Peyer's patch (tissue), 4 donors: Measurements from ENCODE around the gene PNPLA1. TPM values are rescaled to one million over a fixed set of nuclear protein-coding genes. Genes with fewer than 3 reads are reported as not detected.

Experiments used
- DNase-seq, 3 donors: peaks; one replicate each; pipeline ENCODE4 v3.0.0-alpha.2; 2017 to 2019
- H3K27ac ChIP-seq, 4 donors: fragments of 200-600 bp; sonication (generic); one replicate each; pipeline ENCODE4 v1.5.1; 2016 to 2019
- H3K27me3 ChIP-seq, 2 donors: fragments of 200-600 bp; sonication (generic); one replicate each; pipeline ENCODE4 v1.5.1; 2019
- H3K36me3 ChIP-seq, 3 donors: fragments of 200-600 bp; sonication (generic); one replicate each; pipeline ENCODE4 v1.5.1; 2016 to 2019
- H3K4me1 ChIP-seq, 4 donors: fragments of 200-600 bp; sonication (generic); one replicate each; pipeline ENCODE4 v1.5.1; 2016 to 2019
- H3K4me3 ChIP-seq, 4 donors: fragments of 200-600 bp; sonication (generic); 1 replicate in 3 of 4; 2 replicates in 1 of 4; pipeline ENCODE4 v1.5.1; 2016 to 2019; ENCODE audit warnings: mild to moderate bottlenecking in 1 of 4
- H3K9me3 ChIP-seq, 4 donors: fragments of 200-600 bp; sonication (generic); one replicate each; pipeline ENCODE4 v1.5.1; 2016 to 2019; ENCODE audit warnings: mild to moderate bottlenecking in 1 of 4
- POLR2A ChIP-seq, 2 donors: fragments of 450-650 bp; IDR thresholded peaks; one replicate each; pipeline ENCODE4 v1.5.1; 2017; ENCODE audit warnings: antibody characterized with exemption in 2 of 2, mild to moderate bottlenecking in 2 of 2, moderate library complexity in 2 of 2
- total RNA-seq, 4 donors: library from RNA; depleted of rRNA; stranded (reverse); fragments of >200 nt; gene quantifications; one replicate each; pipeline ENCODE4 v1.1.0, GENCODE V29; 2016
- TF ChIP-seq, protein P1 (sequence below), 6 experiments: fragments of 450-650 bp in 4 of 6; fragments of 200-600 bp in 2 of 6; sonication (generic) in 1 of 6; IDR thresholded peaks; one replicate each; pipeline ENCODE4 v1.5.1; 2017 to 2019; ENCODE audit warnings: antibody characterized with exemption in 6 of 6, mild to moderate bottlenecking in 3 of 6, moderate library complexity in 1 of 6

PNPLA1 gene
- total RNA-seq, 4 donors from 2014 or later, result 1.3 to 4.0 (median 3.0) TPM; not detected in 1

DNA sequence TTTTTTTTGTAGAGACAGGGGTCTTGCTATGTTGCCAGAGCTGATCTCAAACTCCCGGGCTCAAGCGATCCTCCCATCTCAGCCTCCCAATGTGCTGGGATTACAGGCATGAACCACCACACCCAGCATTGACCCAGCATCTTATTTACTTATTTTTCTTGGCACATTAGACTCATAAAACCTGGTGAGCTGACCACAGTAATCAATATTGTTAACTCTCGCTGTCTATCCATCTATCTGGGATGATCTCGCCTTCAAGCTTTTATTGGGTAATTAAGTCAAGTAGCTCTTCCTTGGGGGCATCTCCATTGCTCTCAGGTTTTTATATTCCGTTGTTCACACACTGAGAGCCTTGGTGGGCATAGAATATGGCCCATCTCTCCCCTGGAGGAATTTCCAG, 17.0 kb downstream of the PNPLA1 start:
- Histone ChIP-seq H3K36me3 (no peaks in the 10 kb centered on the region), H3K4me1 (peaks cover 0 to 3% (median 1%) of the 10 kb centered on the region in 4 donors), H3K27ac (no peak overlapping the region), H3K4me3 (no peak overlapping the region), H3K9me3 (no peaks in the 10 kb centered on the region), H3K27me3 (no peaks in the 10 kb centered on the region)
- DNase-seq, result no peak
- no peak for TF ChIP-seq POLR2A (IDR thresholded peaks at IDR 0.05)
- TF ChIP-seq, protein P1, sequence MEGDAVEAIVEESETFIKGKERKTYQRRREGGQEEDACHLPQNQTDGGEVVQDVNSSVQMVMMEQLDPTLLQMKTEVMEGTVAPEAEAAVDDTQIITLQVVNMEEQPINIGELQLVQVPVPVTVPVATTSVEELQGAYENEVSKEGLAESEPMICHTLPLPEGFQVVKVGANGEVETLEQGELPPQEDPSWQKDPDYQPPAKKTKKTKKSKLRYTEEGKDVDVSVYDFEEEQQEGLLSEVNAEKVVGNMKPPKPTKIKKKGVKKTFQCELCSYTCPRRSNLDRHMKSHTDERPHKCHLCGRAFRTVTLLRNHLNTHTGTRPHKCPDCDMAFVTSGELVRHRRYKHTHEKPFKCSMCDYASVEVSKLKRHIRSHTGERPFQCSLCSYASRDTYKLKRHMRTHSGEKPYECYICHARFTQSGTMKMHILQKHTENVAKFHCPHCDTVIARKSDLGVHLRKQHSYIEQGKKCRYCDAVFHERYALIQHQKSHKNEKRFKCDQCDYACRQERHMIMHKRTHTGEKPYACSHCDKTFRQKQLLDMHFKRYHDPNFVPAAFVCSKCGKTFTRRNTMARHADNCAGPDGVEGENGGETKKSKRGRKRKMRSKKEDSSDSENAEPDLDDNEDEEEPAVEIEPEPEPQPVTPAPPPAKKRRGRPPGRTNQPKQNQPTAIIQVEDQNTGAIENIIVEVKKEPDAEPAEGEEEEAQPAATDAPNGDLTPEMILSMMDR (IDR thresholded peaks at IDR 0.05), result no peak

DNA sequence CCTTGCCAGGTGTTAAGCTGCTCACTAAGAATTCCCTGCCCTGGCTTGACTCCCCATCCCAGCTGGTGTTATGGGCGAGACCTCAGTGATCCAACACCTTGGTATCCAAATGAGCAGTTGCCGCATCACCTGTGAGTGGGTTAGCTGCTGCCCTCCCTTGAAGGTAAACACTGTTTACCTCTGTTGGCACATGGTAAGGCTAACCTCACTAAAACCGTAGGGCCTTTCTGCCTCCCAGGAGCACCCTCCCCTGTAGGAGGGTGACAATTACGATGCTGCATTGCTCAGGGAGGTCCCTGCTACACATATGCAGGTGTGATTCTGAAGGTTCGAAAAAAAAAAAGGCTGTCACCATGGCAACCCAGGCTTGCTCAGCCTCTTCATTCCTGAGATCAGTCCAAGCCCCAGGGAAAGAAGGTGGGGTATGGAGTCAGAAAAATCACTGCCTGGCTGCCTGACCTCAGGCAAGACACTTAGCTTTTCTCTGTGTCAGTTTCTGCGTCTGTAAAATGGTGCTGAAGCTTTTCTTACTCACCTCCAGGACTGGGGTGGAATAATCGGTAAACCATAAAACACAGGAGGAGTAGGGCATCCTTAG, 19.5 kb downstream of the PNPLA1 start:
- no peaks in the 10 kb centered on the region for H3K9me3 ChIP-seq
- H3K4me1 ChIP-seq, result peaks cover 0 to 9% (median 1%) of the 10 kb centered on the region in 4 donors
- no peaks in the 10 kb centered on the region for H3K36me3 ChIP-seq
- DNase-seq, result no peak
- TF ChIP-seq, protein P1 (IDR thresholded peaks at IDR 0.05), result no peak
- TF ChIP-seq POLR2A (IDR thresholded peaks at IDR 0.05), result no peak
- no peak overlapping the region for H3K4me3 ChIP-seq
- no peak overlapping the region for H3K27ac ChIP-seq
- H3K27me3 ChIP-seq, result no peaks in the 10 kb centered on the region

DNA sequence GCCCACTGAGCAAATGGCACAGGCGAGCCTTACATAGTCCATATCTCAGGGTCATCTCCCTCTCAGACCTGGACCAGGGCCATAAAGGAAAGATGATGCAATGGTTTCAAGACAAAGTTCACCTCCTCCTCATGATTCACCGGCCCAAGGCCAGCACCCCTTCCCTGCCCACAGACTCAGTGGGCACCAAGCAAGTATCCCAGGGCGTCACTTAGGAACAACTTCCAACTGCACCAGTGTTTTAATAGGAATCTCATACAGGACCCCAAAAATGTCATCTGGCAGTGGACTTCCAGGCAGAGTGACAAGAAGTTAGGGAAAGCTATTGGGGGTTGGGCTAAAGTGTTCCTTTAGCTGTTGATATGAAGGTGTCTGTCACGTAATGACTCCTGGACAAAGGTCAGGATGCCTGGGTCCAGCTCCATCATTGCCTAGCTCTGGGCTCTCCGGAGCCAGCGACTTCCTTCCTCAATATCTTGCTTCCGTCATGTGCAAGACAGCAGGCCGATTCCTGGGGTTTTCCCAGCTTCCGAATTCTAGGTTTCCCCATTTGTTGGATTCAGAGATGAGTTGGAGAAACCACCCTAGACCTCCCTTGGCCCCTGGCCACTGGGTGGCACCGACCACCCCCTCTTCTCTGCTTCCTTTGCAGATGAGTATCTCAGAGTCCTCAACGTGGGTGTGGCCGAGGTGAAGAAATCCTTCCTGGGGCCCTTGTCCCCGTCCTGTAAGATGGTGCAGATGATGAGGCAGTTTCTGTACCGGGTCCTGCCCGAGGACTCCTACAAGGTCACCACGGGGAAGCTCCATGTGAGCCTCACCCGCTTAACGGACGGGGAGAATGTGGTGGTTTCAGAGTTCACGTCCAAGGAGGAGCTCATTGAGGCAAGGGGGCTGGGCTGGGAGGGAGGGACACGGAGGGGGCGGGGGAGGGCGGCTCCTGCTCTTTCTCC, 21.1 kb downstream of the PNPLA1 start:
- Histone ChIP-seq H3K27ac (peak overlapping the region in 3 of 4 donors; percentile 59 to 89 (median 84)), H3K36me3 (no peaks in the 10 kb centered on the region), H3K27me3 (no peaks in the 10 kb centered on the region), H3K4me1 (peaks cover 0 to 9% (median 1%) of the 10 kb centered on the region in 4 donors), H3K4me3 (no peak overlapping the region), H3K9me3 (no peaks in the 10 kb centered on the region)
- DNase-seq, result peak in 2 of 3 donors; percentile 81 to 88
- TF ChIP-seq, protein P1 (IDR thresholded peaks at IDR 0.05), result no peak
- TF ChIP-seq POLR2A (IDR thresholded peaks at IDR 0.05), result no peak

DNA sequence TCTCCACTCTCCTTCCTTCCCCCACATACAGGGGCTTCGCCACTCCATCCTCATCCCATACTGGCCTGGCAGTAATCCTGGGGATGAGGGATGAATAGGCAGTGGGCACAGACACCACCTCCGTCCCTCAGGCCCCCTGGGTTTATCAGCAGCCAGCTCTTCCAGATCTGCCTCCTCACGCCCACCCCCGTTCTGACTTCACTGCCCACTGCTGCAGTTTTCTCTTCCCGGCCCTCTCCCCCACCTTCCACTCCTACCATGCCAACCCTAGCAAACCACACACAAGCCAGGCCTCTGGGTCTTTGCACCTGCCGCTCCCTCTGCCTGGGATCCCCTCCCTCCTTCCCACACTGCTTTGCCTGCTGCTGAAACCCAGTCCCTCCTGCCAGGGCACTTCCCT, 22.3 kb downstream of the PNPLA1 start:
- Histone ChIP-seq H3K4me3 (no peak overlapping the region), H3K27me3 (no peaks in the 10 kb centered on the region), H3K9me3 (no peaks in the 10 kb centered on the region), H3K27ac (peak overlapping the region in 1 of 4 donors; percentile 89), H3K4me1 (peaks cover 0 to 9% (median 1%) of the 10 kb centered on the region in 4 donors), H3K36me3 (no peaks in the 10 kb centered on the region)
- TF ChIP-seq POLR2A (IDR thresholded peaks at IDR 0.05), result no peak
- no peak for DNase-seq

DNA sequence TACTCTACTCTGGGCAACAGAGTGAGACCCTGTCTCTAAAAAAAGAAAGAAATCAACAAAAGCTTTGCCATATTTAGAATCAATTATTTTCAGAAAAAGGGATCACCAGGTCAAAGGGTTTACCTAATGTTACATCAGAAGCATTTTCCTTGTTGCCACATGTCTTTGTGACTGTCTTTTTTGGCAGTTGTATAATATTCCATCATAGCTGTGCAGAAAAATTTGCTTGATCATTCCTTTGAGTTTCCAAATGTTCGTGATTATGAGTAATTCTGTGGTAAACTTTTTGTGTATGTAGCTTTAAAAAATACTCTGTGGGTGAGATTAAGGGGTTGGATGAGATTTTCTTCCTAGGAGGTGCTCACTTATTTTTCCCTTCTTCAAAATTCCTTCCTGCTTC, 26.4 kb downstream of the PNPLA1 start:
- TF ChIP-seq, protein P1 (IDR thresholded peaks at IDR 0.05), result no peak
- TF ChIP-seq POLR2A (IDR thresholded peaks at IDR 0.05), result no peak
- no peaks in the 10 kb centered on the region for H3K9me3 ChIP-seq
- H3K4me3 ChIP-seq, result no peak overlapping the region
- H3K27ac ChIP-seq, result no peak overlapping the region
- no peak for DNase-seq
- H3K36me3 ChIP-seq, result no peaks in the 10 kb centered on the region
- no peaks in the 10 kb centered on the region for H3K27me3 ChIP-seq
- H3K4me1 ChIP-seq, result peaks cover 0 to 9% (median 0%) of the 10 kb centered on the region in 4 donors

DNA sequence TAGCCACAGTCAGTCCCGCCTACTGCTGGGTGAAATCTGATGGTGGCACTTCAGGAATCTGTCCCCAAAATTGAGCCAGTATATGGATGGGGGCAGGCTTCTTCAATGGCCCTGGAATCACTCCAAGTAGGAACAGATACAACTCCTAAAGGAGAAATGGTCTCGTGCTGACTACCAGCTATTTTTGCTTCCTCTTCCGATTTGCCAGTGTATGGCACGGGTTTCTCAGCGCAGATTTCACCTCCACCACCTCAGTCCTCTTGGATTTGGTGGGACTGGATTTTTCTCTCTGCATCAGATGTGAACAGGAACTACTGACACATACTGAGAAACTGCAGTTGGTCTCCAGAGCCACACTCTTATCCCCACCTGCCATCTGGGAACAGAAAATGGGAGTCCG, 27.2 kb downstream of the PNPLA1 start:
- Histone ChIP-seq H3K36me3 (no peaks in the 10 kb centered on the region), H3K27ac (no peak overlapping the region), H3K4me1 (peaks cover 0 to 3% (median 0%) of the 10 kb centered on the region in 4 donors), H3K9me3 (no peaks in the 10 kb centered on the region), H3K4me3 (no peak overlapping the region), H3K27me3 (no peaks in the 10 kb centered on the region)
- TF ChIP-seq, protein P1 (IDR thresholded peaks at IDR 0.05), result no peak
- TF ChIP-seq POLR2A (IDR thresholded peaks at IDR 0.05), result no peak
- DNase-seq, result no peak
